GM18868 (cell line): Measurements from ENCODE around the gene NTSR1.

Experiments
- ATAC-seq: cut with Tn5 transposase; IDR thresholded peaks from one replicate; pipeline ENCODE4 v1.9.1; 2021; ENCODE audit warnings: mild to moderate bottlenecking, moderate library complexity; ENCODE audit not compliant: unreplicated experiment

Gene NTSR1

DNA sequence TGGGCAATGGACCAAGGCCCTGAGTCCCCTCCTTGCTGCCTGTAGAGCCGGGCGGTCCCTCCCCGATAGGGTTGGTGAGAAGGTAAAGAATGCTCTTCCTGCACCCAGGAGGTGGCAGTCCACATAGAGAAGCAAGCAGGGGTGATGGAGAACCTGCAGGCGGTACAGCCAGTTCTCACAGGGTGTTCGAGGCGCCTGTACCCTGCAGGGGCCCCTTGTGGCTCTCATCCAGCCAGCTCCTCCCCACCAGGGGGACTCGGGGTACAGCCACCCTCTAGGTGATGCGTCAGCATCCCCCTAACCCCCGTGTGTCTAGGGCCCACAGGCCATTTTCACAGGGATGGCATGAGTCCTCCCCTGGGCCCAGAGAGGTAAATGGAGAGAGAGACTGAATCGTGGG is 103.1 kb downstream of the NTSR1 start:
- no peak for ATAC-seq
